NB4 (cell line): ENCODE data around the gene TXNDC8.

Source experiments
- CTCF ChIP-seq: IDR thresholded peaks from one replicate; pipeline ENCODE4 v1.5.1; 2012; ENCODE audit warnings: low read depth, low read length
- MAX ChIP-seq: IDR thresholded peaks from 2 replicates; pipeline ENCODE4 v1.6.1; 2011; ENCODE audit warnings: low read depth, low read length
- POLR2A ChIP-seq: IDR thresholded peaks from 2 replicates; pipeline ENCODE4 v1.6.1; 2011; ENCODE audit warnings: mild to moderate bottlenecking; ENCODE audit not compliant: insufficient read length; ENCODE audit errors: extremely low read depth

- TF ChIP-seq CTCF (no peak), POLR2A (no peak), MAX (no peak)
These were observed 79.0 kb downstream of the TXNDC8 start for GRCh38 chr9:110258690-110259091.
